ENCODE measurements around the gene ITPR3.

DNA sequence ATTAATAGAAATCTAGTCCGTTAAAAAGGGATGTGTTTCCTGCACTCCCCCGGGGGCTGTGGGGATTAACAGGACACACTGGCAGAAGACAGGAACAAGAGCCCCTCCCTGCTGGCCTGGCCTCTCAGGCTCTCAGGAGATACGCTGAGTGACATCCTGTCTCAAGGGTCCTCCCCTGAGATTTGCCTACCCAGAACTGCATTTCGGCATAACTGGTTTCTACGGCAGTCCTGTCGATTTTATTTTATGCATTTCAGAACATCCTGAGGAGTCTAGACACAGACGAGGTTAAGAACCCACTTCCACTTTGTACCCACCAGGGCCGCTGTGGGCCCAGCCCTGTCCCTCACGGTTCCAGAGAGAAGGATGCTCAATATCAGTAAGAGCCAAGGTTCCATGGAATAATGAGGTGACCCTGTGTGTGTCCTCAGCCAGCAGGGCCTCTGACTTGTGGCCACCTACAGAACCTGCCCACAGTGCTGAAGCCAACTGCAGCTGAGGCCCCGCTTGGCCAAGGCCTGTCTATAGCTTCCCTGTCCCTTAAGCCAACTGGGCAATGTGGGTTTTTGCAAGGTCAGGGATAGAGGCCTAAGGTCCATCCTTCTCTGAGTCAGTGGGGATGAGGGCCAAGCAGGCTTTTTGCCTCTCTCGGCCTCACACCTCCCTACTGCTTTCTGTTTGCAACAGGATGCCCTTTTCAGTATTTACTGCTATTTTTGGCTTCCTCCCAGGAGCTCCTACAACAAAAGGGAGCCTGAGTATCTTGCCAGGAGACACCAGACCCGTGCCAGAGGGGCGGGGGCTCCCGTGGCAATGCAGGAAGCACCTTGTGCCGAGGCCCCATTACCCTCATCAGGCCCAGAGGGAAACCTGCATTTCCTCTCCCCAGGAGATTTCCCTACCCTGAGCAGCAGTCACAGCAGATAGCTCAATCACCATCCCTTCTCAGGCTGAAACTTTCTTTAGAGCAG is 75.7 kb downstream of the ITPR3 start:
- no peak for TF ChIP-seq CTCF (conservative IDR thresholded peaks at IDR 0.05)
- no peak for TF ChIP-seq ZFX (IDR thresholded peaks at IDR 0.05)

Measured in C4-2B (cell line).